ACC112 (cell line): ENCODE data around the gene CDC20.

Source experiments
- H2AFZ ChIP-seq: fragments of 200-600 bp; sonication (generic); one replicate; pipeline ENCODE4 v1.6.0; 2017; ENCODE audit warnings: antibody characterized with exemption, low read length; ENCODE audit not compliant: unreplicated experiment
- H3K27ac ChIP-seq: fragments of 200-600 bp; sonication (generic); 2 replicates; pipeline ENCODE4 v1.5.1; 2014; ENCODE audit warnings: low read depth, mild to moderate bottlenecking, antibody characterized with exemption, low read length, moderate library complexity
- H3K27me3 ChIP-seq: fragments of 200-600 bp; sonication (generic); 2 replicates; pipeline ENCODE4 v1.6.1; 2014; ENCODE audit warnings: mild to moderate bottlenecking, antibody characterized with exemption, low read length, moderate library complexity, mixed read lengths; ENCODE audit not compliant: insufficient read depth
- H3K36me3 ChIP-seq: fragments of 200-600 bp; sonication (generic); 2 replicates; pipeline ENCODE4 v1.6.1; 2016; ENCODE audit warnings: mild to moderate bottlenecking, antibody characterized with exemption, low read length, moderate library complexity, mixed read lengths; ENCODE audit not compliant: insufficient read depth
- H3K4me1 ChIP-seq: fragments of 200-600 bp; sonication (generic); one replicate; pipeline ENCODE4 v1.6.1; 2016; ENCODE audit warnings: low read length, mixed read lengths; ENCODE audit not compliant: insufficient read depth, unreplicated experiment, control insufficient read depth
- H3K4me3 ChIP-seq: fragments of 200-600 bp; sonication (generic); 2 replicates; pipeline ENCODE4 v1.5.1; 2014; ENCODE audit warnings: mild to moderate bottlenecking, low read depth, low read length
- H3K79me2 ChIP-seq: fragments of 200-600 bp; sonication (generic); one replicate; pipeline ENCODE4 v1.6.0; 2016; ENCODE audit warnings: low read length; ENCODE audit not compliant: control insufficient read depth, unreplicated experiment, insufficient read depth

CDC20 gene

DNA sequence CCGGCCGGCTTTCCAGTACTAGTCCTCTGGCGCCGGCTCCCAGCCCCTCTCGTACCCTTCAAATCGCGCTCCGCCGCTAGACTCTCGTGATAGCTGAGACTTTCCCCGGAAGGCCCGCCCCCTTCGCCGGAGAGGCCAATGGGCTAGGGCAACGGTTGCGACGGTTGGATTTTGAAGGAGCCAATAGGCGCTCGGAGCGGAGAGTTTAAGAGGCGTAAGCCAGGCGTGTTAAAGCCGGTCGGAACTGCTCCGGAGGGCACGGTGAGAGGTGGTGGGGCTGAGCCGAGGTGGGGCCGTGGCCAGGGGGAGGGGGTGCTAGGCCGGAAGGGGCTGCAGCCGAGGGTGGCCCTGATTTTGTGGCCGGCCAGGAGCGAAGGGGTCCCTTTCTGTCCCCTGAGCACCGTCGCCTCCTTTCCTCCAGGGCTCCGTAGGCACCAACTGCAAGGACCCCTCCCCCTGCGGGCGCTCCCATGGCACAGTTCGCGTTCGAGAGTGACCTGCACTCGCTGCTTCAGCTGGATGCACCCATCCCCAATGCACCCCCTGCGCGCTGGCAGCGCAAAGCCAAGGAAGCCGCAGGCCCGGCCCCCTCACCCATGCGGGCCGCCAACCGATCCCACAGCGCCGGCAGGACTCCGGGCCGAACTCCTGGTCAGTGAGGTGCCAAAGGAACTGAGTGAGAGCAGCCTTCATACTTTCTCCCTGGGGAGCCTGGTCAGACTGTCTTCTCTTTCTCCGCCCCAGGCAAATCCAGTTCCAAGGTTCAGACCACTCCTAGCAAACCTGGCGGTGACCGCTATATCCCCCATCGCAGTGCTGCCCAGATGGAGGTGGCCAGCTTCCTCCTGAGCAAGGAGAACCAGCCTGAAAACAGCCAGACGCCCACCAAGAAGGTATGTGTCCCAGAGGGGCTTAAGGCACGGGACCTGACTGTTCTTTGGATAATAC lies at the start of gene CDC20:
Gene CDC20, plus strand, starts transcription at position 236 of the 948 bp plus-strand sequence. Its CDS starts 235 bp downstream, at position 471.
- Histone ChIP-seq H3K4me1 (peaks cover 55% of the 10 kb centered on the region), H3K27ac (peak within 1 kb of the TSS; percentile 65), H3K27me3 (no peaks in the 10 kb centered on the region), H3K79me2 (peaks cover 40% of the 10 kb centered on the region), H3K4me3 (peak within 1 kb of the TSS; percentile 79), H2AFZ (peak within 1 kb of the TSS; percentile 56), H3K36me3 (peaks cover 22% of the 10 kb centered on the region)

DNA sequence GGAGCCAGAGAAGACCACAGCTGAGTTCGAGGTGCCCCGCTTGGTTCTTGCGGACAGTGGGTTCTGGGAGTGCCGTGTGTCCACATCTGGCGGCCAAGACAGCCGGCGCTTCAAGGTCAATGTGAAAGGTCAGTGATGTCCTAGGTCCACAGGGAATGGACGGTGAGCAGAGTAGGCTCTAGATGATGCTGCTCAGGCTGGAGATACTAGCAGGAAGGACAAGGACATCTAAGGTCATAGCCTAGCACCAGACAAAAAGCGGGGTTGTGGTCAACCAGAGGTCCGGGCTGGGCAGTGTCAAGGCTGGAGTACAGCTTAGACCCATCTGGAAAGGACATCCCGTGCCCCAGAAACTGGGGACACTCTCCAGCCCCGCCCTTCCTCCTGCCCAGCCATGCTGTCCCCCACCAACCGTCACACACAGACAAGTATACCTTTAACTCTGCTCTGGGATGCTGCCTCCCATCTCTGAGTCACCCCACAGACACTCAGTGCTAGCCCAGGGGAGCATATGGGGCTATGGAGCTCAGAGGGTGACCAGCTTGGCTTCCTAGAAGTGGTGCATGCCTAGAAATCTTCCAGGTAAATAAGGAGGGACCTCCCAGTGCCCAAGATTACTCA lies 49.3 kb upstream of the CDC20 start:
- no peak overlapping the region for H3K4me3 ChIP-seq

DNA sequence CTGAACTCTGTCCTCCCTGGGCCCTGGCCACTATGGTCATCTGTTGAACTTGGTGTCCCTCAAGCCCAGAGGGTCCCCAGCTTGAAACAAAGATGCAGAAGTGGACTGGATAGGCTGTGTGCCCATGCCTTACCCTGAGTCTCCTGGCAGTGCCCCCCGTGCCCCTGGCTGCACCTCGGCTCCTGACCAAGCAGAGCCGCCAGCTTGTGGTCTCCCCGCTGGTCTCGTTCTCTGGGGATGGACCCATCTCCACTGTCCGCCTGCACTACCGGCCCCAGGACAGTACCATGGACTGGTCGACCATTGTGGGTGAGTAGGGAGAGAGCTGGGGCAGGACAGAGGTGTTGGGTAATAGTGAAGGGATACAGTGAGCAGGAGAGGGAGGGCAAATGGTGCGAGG lies 47.3 kb upstream of the CDC20 start:
- Histone ChIP-seq H2AFZ (no peak overlapping the region), H3K79me2 (no peaks in the 10 kb centered on the region), H3K27me3 (no peaks in the 10 kb centered on the region), H3K4me3 (no peak overlapping the region), H3K36me3 (no peaks in the 10 kb centered on the region), H3K4me1 (no peaks in the 10 kb centered on the region), H3K27ac (no peak overlapping the region)

More for the DNA sequence above, 49.3 kb upstream of the CDC20 start:
- H3K79me2 ChIP-seq, result no peaks in the 10 kb centered on the region
- no peak overlapping the region for H2AFZ ChIP-seq
- no peaks in the 10 kb centered on the region for H3K36me3 ChIP-seq
- H3K27me3 ChIP-seq, result no peaks in the 10 kb centered on the region
- H3K27ac ChIP-seq, result no peak overlapping the region
- no peaks in the 10 kb centered on the region for H3K4me1 ChIP-seq

DNA sequence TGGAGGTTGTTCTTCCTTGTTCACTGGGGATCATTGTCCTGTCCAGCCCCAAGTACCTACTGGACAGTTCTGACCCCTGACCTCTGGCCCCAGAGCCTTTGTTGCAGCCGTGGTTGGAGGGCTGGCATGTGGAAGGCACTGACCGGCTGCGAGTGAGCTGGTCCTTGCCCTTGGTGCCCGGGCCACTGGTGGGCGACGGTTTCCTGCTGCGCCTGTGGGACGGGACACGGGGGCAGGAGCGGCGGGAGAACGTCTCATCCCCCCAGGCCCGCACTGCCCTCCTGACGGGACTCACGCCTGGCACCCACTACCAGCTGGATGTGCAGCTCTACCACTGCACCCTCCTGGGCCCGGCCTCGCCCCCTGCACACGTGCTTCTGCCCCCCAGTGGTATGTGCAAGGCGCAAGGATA lies 46.6 kb upstream of the CDC20 start:
- Histone ChIP-seq H2AFZ (no peak overlapping the region), H3K79me2 (no peaks in the 10 kb centered on the region), H3K4me1 (no peaks in the 10 kb centered on the region), H3K27ac (no peak overlapping the region), H3K4me3 (no peak overlapping the region), H3K27me3 (no peaks in the 10 kb centered on the region), H3K36me3 (no peaks in the 10 kb centered on the region)

DNA sequence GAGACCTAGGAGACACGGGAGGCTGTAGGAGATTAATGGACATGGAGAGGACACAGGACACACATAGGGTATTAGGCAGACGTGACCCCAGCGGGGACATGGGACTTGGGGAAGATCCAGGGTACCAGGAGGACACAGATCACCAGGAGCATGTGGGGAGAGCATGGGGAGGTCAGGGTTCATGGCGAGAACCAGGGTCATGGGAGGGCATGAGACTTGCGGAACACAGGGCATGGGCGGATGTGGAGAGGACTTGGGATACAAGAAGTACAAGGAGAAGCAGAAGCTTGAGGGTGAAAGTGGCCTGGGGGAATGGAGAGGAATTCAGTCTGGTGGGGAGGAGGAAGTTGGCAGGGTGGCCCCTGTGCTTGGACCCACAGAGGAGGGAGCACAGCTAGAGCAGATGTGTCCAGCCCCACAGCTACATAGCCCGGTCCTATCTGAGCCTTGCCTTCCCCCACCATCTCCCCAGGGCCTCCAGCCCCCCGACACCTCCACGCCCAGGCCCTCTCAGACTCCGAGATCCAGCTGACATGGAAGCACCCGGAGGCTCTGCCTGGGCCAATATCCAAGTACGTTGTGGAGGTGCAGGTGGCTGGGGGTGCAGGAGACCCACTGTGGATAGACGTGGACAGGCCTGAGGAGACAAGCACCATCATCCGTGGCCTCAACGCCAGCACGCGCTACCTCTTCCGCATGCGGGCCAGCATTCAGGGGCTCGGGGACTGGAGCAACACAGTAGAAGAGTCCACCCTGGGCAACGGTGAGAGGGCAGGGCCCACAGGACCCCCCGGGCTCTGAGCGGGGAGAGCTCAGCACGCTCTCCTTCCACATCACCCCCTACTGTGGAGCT lies 45.9 kb upstream of the CDC20 start:
- no peak overlapping the region for H3K4me3 ChIP-seq
- H3K27me3 ChIP-seq, result no peaks in the 10 kb centered on the region
- no peak overlapping the region for H2AFZ ChIP-seq

DNA sequence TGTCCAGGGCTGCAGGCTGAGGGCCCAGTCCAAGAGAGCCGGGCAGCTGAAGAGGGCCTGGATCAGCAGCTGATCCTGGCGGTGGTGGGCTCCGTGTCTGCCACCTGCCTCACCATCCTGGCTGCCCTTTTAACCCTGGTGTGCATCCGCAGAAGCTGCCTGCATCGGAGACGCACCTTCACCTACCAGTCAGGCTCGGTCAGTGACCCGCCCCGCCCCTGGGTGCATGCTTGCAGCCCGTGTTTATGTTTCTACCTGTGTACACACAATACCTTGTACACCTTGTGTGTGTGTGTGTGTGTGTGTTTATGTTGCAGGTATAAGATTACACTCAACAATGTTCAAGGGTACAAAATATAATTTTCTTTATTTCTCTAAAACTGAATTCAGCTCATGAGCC lies 45.0 kb upstream of the CDC20 start:
- no peaks in the 10 kb centered on the region for H3K36me3 ChIP-seq
- H3K4me3 ChIP-seq, result no peak overlapping the region
- H3K79me2 ChIP-seq, result no peaks in the 10 kb centered on the region
- H2AFZ ChIP-seq, result no peak overlapping the region
- H3K4me1 ChIP-seq, result no peaks in the 10 kb centered on the region
- H3K27ac ChIP-seq, result no peak overlapping the region
- no peaks in the 10 kb centered on the region for H3K27me3 ChIP-seq

More for the DNA sequence above, 45.9 kb upstream of the CDC20 start:
- Histone ChIP-seq H3K27ac (no peak overlapping the region), H3K36me3 (no peaks in the 10 kb centered on the region), H3K79me2 (no peaks in the 10 kb centered on the region), H3K4me1 (no peaks in the 10 kb centered on the region)

DNA sequence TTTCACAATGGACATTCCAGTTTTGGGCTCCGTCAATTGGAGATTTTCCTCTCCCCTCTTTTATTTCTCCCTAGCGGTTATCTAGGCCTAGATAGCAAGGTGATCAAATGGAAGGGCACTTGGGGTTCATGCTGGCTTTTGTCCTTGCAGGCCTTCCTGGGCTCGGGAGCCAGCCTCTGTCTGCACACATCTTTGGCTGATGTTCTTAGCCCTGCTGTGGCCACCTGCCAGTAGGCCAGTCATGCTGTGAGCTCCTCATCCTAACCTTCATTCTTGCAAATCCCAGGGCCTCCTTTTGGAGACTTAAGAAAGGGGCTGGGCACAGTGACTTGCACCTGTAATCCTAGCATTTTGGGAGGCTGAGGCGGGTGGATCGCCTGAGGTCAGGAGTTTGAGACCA lies 44.5 kb upstream of the CDC20 start:
- no peaks in the 10 kb centered on the region for H3K36me3 ChIP-seq
- no peak overlapping the region for H3K4me3 ChIP-seq
- H3K27ac ChIP-seq, result no peak overlapping the region
- H3K79me2 ChIP-seq, result no peaks in the 10 kb centered on the region
- H2AFZ ChIP-seq, result no peak overlapping the region
- no peaks in the 10 kb centered on the region for H3K27me3 ChIP-seq
- no peaks in the 10 kb centered on the region for H3K4me1 ChIP-seq

DNA sequence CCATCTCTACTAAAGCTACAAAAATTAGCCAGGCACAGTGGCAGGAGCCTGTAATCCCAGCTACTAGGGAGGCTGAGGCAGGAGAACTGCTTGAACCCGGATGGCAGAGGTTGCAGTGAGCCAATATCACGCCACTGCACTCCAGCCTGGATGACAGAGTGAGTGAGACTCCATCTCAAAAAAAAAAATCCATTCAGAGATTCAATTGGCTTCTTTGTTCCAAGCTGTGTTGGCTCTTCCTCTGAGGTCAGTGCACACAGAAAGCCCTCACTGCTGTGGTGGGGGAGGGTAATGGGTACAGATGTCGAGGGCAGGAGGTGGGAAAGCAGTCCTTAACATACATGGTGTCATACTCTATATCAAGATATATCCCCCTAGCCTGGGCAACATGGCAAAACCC lies 43.3 kb upstream of the CDC20 start:
- no peak overlapping the region for H2AFZ ChIP-seq
- H3K79me2 ChIP-seq, result no peaks in the 10 kb centered on the region
- H3K27me3 ChIP-seq, result no peaks in the 10 kb centered on the region
- no peaks in the 10 kb centered on the region for H3K36me3 ChIP-seq
- H3K27ac ChIP-seq, result no peak overlapping the region
- H3K4me1 ChIP-seq, result no peaks in the 10 kb centered on the region
- H3K4me3 ChIP-seq, result no peak overlapping the region

DNA sequence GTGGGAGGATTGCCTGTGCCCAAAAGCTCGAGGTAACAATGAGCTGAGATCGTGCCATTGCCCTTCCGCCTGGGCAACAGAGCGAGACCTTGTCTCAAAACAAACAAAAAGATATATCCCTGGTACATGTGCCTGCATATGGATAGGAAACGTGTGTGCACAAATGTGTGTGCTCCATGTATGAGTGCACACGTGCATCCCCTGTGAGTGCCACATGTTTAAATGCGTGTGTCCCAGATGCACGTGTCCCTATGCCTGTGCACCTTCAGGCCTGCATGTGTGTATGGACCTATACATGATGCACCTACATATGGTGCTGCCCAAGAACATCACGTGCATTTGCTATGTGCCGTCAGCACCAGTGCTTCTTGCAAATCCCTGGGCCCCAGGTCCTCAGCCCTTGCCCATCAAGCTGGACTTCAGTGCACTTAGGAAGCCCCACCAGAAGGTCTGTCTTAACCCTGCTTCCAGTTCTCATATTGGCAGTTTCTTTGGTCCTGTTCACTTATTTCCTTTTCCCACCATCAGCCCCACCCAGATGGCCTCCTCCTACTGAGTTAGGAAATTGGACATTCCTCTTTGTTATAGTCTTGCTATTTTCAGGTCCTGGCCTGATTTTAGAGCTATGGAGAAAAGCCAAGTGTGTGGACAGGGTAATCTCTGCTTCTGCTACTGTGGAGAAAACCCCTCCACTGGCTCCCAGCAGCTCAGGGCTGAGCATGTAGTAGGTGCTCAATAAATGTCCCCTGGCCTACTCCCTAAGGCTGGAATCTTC lies 42.6 kb upstream of the CDC20 start:
- no peak overlapping the region for H3K4me3 ChIP-seq
- no peak overlapping the region for H2AFZ ChIP-seq
- no peaks in the 10 kb centered on the region for H3K79me2 ChIP-seq
- H3K27ac ChIP-seq, result no peak overlapping the region
- no peaks in the 10 kb centered on the region for H3K4me1 ChIP-seq
- no peaks in the 10 kb centered on the region for H3K36me3 ChIP-seq
- no peaks in the 10 kb centered on the region for H3K27me3 ChIP-seq
